Endometrium (tissue), 2 donors: ENCODE measurements around the gene RHOU.

ENCODE experiments used
- FAIRE-seq: peaks from 2 replicates; lab custom pipeline; 2012; peaks lifted over from hg19 to GRCh38; lab: Jason Lieb, UNC
- donor health status: control.
- donor health status: control.

RHOU gene

GRCh38 chr1:228737601-228738041 is 2.3 kb downstream of the RHOU start:
- no peak for FAIRE-seq

GRCh38 chr1:228739826-228740225 is 4.5 kb downstream of the RHOU start:
- FAIRE-seq = no peak

DNA sequence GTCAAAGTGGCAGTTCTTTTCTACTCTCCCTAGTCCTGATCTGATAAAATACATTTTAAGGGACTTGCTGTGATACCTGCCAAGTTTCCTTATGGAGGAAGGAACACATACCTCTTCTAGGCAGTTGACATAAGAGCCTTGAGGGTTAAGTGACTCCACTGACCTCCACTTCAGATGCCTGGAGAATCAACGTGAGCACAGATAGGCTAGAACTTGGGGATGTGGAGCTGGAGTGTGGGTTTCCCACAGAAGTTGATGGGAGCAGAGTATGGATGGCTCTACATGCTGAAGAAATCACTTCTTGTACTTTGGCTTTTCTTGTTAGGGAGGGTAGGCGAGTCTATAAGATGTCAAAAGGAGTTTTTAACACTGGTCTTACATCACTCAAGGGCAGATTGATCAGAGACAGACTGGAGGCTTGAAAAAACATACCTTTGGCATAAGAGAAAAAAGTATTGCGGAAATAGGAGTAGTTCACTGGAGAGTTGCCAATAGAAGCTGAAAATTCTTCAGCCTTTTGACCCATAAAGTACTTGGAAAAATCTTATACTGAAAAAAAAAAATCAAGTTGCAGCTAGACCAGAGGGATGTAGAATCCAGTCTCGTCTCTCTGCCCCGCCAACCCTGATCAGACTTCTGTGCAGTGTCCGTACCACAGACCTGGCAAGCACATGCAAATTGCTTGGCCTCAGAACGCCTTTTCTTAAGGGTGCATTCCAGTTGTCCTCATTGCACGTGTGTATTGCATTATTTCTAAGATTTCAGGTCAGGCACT is 5.5 kb downstream of the RHOU start:
- FAIRE-seq = no peak

- FAIRE-seq = no peak
Measured at GRCh38 chr1:228742281-228742860, 7.1 kb downstream of the RHOU start.

DNA sequence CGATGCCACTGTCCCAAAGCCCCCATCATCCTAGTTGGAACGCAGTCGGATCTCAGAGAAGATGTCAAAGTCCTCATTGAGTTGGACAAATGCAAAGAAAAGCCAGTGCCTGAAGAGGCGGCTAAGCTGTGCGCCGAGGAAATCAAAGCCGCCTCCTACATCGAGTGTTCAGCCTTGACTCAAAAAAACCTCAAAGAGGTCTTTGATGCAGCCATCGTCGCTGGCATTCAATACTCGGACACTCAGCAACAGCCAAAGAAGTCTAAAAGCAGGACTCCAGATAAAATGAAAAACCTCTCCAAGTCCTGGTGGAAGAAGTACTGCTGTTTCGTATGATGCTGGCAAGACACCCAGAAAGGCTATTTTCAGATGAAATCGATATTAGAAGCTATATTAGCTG is 8.1 kb downstream of the RHOU start:
- no peak for FAIRE-seq

DNA sequence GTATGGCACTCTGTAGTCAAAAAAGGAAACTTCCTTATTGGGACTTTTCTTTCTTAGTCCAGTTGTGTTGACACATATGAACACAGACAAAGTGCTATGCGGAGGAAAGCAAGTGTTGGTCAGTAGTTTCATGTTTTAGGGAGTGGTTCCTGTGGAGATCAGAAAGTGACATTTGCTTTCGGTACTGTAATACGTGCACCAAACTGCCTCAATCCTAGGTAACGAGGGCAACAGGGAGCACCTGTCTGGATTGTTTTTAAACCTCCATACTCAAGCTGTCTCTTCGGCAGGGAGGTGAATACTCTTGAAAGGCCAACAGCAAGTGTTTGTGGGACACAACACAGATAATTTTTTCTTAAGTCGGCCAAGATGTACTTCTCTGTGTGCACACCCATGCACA is 9.1 kb downstream of the RHOU start:
- no peak for FAIRE-seq

DNA sequence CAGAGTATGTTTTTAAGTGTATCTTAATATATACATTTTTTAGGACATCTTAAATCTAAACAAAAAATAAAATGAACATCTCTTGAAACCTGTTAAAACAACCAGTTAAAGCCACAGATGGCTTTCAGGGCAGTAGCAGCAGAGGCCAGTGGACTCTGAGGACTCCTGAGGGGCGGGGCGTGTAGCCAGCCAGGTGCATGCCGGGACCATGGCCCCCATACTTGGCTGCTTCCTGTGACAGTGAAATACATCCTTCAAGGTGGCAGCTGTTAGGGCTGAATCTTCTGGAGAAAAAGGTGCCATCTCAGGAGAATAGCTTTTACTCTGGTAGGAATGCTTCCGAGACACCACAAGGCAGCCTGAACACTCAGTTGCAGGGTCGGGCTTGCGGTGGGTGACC is 9.6 kb downstream of the RHOU start:
- no peak for FAIRE-seq

DNA sequence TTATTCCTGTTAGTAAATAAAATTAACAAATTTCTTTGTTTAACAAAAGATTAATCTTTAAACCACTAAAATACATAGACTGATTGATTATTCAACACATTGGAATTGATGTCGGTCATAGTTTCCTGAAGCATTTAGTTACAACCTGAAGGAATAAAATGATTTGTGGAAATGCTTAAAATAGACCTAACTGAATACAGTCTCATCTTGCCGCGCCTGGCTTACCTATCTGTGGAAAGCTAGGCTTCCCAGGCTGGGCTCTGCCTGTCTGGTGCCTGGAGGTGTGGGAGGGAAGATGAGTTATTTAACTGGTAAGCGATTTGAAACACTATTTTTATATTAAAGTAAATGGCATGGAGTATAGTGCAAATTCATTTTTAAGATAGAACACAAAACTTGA is 10.2 kb downstream of the RHOU start:
- FAIRE-seq = no peak

- no peak for FAIRE-seq
Measured at GRCh38 chr1:228747301-228747935, 12.1 kb downstream of the RHOU start.

GRCh38 chr1:228748029-228748428 is 12.8 kb downstream of the RHOU start:
- no peak for FAIRE-seq

- FAIRE-seq = no peak
Measured at GRCh38 chr1:228748431-228748830, 13.2 kb downstream of the RHOU start.

- no peak for FAIRE-seq
Measured at GRCh38 chr1:228749765-228750164, 14.5 kb downstream of the RHOU start.

DNA sequence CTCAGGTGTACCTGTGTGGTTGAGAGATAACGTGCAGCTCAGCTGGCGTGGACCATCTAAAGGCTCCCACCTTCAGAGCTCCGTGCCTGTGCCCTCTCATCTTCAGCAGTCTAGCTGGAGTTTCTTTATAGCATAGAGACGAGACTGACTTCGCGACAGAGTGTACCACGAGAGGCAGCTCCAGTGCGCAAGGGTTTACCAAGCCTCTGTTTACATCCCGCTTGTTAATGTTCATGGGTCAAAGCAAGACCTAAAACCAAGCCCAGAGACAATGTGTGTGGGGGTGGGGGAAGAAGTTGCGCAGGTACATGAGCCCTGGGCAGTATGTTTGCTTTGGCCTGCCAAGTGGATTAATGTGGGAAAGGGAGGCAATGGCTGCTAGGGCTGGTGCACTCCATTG is 15.6 kb downstream of the RHOU start:
- no peak for FAIRE-seq

DNA sequence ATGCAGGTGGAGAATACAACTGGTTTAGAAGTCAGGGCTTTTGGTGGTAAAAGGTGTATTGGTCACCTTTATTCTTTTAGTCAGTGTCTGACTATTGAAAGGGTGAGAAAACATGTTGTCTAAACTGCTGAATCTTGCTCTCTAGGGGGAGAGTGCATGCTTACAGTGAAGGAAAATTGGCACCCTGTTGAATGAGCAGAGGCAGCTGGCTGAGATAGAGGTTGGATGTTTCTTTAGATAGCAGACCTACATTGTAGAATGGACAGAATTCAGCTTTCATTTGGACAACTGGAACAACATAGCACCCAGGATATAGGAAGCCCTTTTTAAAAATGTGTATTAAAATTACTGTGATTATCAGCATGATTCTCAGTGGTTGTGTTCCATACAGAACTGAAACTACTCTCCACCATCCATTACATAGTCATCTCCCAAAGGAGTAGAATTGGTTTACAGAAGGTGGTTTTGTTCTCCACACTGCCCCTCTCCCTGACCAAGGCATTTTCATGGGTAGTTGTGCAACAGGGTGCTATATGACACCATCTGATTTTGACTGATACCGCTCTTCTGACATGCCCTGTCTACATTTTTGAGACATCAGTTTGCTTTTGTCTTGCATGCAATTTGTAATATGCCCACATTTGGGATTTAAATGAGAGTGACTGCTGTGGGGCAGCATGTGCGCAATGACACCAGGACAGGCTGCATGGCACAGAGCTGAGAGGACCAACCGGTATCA is 16.2 kb downstream of the RHOU start:
- FAIRE-seq = no peak

DNA sequence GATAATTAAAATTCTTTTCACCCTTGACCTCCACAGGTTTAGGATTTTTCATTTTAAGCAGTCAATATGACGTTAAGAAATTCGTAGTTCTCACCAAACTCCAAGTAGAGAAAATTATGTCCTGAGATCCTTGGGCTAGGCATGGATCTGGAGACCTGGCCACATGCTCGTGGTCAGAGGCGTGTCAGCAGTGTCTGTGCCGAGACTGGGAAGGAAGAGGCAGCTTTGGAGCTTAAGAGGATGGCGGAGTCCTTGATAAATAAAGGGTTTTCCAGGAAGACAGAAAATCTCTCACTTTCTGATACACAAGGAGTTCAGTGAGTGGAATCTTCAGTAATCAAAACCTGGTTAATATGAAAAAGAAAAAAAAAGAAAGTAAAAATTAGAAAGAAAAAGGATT is 17.0 kb downstream of the RHOU start:
- no peak for FAIRE-seq

DNA sequence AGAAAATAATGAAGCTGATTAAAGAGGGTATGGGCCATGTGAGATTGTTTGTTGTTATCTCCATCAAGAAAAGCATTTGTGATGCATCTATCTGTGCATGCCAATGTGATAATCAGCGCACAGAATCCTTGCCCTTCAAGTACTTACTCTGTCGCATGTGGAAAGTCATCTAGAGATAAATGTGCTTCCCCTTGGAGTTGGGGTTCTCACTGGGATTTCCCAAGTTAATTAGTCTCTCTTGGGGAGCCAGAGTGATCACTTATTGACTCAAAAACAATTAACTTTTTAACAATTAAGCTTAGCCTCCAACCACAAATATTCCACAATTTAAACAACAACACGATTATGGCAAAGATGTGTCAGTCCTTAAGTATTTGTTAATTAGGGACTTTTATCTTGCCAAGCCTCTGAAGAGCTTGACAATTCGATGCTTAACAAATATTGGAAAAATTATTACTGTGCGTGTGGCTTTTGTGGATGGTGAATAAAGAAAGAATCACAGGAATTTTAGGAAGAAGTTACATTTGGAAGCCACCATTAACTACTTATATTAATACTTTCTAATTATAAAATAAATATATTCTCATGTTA is 17.5 kb downstream of the RHOU start:
- FAIRE-seq = no peak

GRCh38 chr1:228753287-228753686 is 18.0 kb downstream of the RHOU start:
- FAIRE-seq = no peak

GRCh38 chr1:228753786-228754360 is 18.6 kb downstream of the RHOU start:
- FAIRE-seq = peak; percentile 21

- FAIRE-seq = no peak
Measured at GRCh38 chr1:228754646-228755268, 19.5 kb downstream of the RHOU start.

DNA sequence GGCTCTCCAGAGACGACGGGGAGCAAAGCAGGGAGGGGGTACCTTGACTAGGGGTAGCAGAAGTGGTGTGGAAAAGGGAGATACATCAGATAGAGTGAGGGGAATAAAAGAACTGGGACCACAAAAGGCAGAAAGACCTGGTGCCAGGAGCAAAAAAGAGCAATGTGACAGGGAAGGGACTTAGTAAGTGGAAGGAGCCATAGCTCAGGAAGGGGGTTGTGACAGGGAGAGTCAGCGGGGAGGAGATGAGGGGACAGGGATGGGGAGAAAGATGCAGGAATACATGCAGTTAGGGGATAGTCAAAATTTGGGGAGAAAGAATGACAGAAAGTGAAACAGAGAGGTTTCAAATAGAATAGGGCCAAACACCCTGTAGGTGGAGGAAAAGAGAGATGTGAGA is 20.5 kb downstream of the RHOU start:
- FAIRE-seq = no peak

- FAIRE-seq = no peak
Measured at GRCh38 chr1:228756457-228756856, 21.2 kb downstream of the RHOU start.

DNA sequence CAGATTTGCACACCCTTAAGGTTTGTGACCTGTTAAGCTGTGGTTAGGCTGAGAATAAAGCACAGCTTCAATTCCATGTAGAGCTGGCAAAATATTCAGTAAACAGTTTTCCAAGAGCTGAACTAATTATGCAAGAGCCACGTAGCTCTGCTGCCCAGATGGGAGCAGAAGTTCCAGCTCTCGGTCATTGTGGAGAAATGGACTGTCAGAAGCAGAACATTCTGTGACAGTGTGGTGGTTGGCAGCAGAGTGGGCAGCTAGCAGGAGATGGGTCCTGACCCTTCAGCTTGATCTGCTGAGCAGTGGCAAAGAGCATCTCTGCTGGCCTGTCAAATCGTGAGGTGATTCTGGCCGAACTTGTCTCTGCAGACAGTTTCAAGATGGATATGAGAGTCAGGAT is 23.2 kb downstream of the RHOU start:
- FAIRE-seq = no peak
